K562 (cell line): Measurements from ENCODE around the gene NENF. TPM values are rescaled to one million over a fixed set of nuclear protein-coding genes. Genes with fewer than 3 reads are reported as not detected.

Experiments
- BACH1 ChIP-seq: fragments of 200-800 bp; sonication (Bioruptor generic); IDR thresholded peaks from 2 replicates; pipeline ENCODE4 v1.6.1; 2016; ENCODE audit warnings: missing genetic modification characterization, missing compliant biosample characterization
- CBFA2T3 ChIP-seq: fragments of 450-650 bp; IDR thresholded peaks from 2 replicates; pipeline ENCODE4 v1.6.1; 2017
- CREM ChIP-seq: IDR thresholded peaks from 2 replicates; pipeline ENCODE4 v1.6.1; 2014; ENCODE audit warnings: antibody characterized with exemption, low read depth
- FOXJ2 ChIP-seq: fragments of 200-800 bp; sonication (Bioruptor generic); IDR thresholded peaks from 2 replicates; pipeline ENCODE4 v1.6.1; 2016; ENCODE audit warnings: missing genetic modification characterization, missing compliant biosample characterization
- FOXJ3 ChIP-seq: sonication (generic); formaldehyde crosslinking; IDR thresholded peaks from 2 replicates; pipeline ENCODE4 v1.4.0; 2020; ENCODE audit warnings: mild to moderate bottlenecking, missing genetic modification reagents
- FOXO4 ChIP-seq: fragments of 450-650 bp; formaldehyde crosslinking; IDR thresholded peaks from 2 replicates; pipeline ENCODE4 v1.4.0; 2020; ENCODE audit warnings: mild to moderate bottlenecking, moderate library complexity
- HDAC6 ChIP-seq: IDR thresholded peaks from 2 replicates; pipeline ENCODE4 v1.6.1; 2012; ENCODE audit warnings: low read depth, mild to moderate bottlenecking, control low read depth, inconsistent platforms, low read length, moderate library complexity
- HEY1 ChIP-seq: fragments of 250-450 bp; sonication (Bioruptor Pico); IDR thresholded peaks from 2 replicates; pipeline ENCODE4 v1.5.0; 2020; ENCODE audit warnings: mild to moderate bottlenecking, moderate library complexity, borderline replicate concordance
- MLX ChIP-seq, 2 experiments: fragments of 450-650 bp in 1 of 2; sonication (generic) in 1 of 2; formaldehyde crosslinking; conservative IDR thresholded peaks; 2 replicates each; pipeline versions ENCODE4 v1.4.0 to v1.8.1; 2020 to 2022; ENCODE audit warnings: mild to moderate bottlenecking in 1 of 2, missing genetic modification reagents in 1 of 2
- NFE2L1 ChIP-seq: fragments of 450-650 bp; IDR thresholded peaks from 2 replicates; pipeline ENCODE4 v1.6.1; 2016; ENCODE audit warnings: missing genetic modification characterization, low read depth, mild to moderate bottlenecking, missing compliant biosample characterization, moderate library complexity, borderline replicate concordance
- POLR3A ChIP-seq: IDR thresholded peaks from 2 replicates; pipeline ENCODE4 v1.6.1; 2011; ENCODE audit warnings: borderline replicate concordance, mild to moderate bottlenecking, moderate library complexity; ENCODE audit not compliant: insufficient read length, insufficient read depth; ENCODE audit errors: extremely low read depth
- RFX1 ChIP-seq: fragments of 450-650 bp; IDR thresholded peaks from 2 replicates; pipeline ENCODE4 v1.6.1; 2016; ENCODE audit warnings: mild to moderate bottlenecking, moderate library complexity
- SIN3A ChIP-seq, 2 experiments: fragments of 150-350 bp in 1 of 2; IDR thresholded peaks; 2 replicates each; pipeline ENCODE4 v1.6.1; 2011 to 2016; ENCODE audit warnings: borderline replicate concordance in 2 of 2, low read depth in 2 of 2, low read length in 2 of 2, mild to moderate bottlenecking in 2 of 2, moderate library complexity in 2 of 2; ENCODE audit not compliant: control insufficient read depth in 1 of 2
- TAF15 ChIP-seq: fragments of 200-400 bp; formaldehyde crosslinking; IDR thresholded peaks from 2 replicates; pipeline ENCODE4 v1.6.1; 2017; ENCODE audit warnings: mild to moderate bottlenecking, low read depth, low read length, moderate library complexity
- TCF3 ChIP-seq: sonication (generic); formaldehyde crosslinking; IDR thresholded peaks from 2 replicates; pipeline ENCODE4 v1.4.0; 2020; ENCODE audit warnings: mild to moderate bottlenecking, missing genetic modification reagents
- THRAP3 ChIP-seq: fragments of 450-650 bp; IDR thresholded peaks from 2 replicates; pipeline ENCODE4 v1.6.1; 2016; ENCODE audit warnings: mild to moderate bottlenecking, inconsistent platforms, borderline replicate concordance
- ZBTB9 ChIP-seq: fragments of 450-650 bp; formaldehyde crosslinking; IDR thresholded peaks from 2 replicates; pipeline ENCODE4 v1.4.0; 2020; ENCODE audit warnings: mild to moderate bottlenecking, moderate library complexity
- ZFPM2 ChIP-seq: fragments of 250-450 bp; sonication (Bioruptor Pico); IDR thresholded peaks from 2 replicates; pipeline ENCODE4 v1.5.1; 2022; ENCODE audit warnings: mild to moderate bottlenecking
- ZNF282 ChIP-seq: sonication (generic); formaldehyde crosslinking; IDR thresholded peaks from 2 replicates; pipeline ENCODE4 v1.8.1; 2023; ENCODE audit warnings: missing genetic modification reagents
- ZNF764 ChIP-seq: fragments of 250-450 bp; sonication (Bioruptor Pico); IDR thresholded peaks from 2 replicates; pipeline ENCODE4 v1.4.0; 2020; ENCODE audit warnings: low read depth, mild to moderate bottlenecking, moderate library complexity
- ZSCAN29 ChIP-seq: fragments of 450-650 bp; IDR thresholded peaks from 2 replicates; pipeline ENCODE4 v1.6.1; 2017
- polyA plus RNA-seq, 8 experiments: library from polyadenylated mRNA; depleted of rRNA in 4 of 8; stranded (reverse) in 5 of 8; unstranded in 3 of 8; fragments of >200 nt; fragmentation: Nextera tagmentation in 2 of 8; fragmentation: Illumina TruSeq in 1 of 8; extraction: Ambion mirVana in 2 of 8; extraction: Trizol in 1 of 8; gene quantifications; 2 replicates each; pipeline versions ENCODE4 v1.2.1 to v1.2.3, GENCODE V29; 2011 to 2014; ENCODE audit warnings: inconsistent platforms in 1 of 8, missing spikeins in 1 of 8
- total RNA-seq, 7 experiments: library from RNA; depleted of rRNA in 6 of 7; stranded (reverse); fragments of >200 nt in 6 of 7; fragmentation: Illumina TruSeq in 2 of 7; extraction: Trizol in 2 of 7; gene quantifications; 2 replicates each; pipeline versions ENCODE4 v1.2.1 to v1.2.3, GENCODE V29; 2011 to 2021; ENCODE audit warnings: low replicate concordance in 1 of 7
- TF ChIP-seq, protein P1 (sequence below): fragments of 250-450 bp; sonication (Bioruptor Pico); IDR thresholded peaks from 2 replicates; pipeline ENCODE4 v1.4.0; 2020; ENCODE audit warnings: mild to moderate bottlenecking, moderate library complexity

The NENF gene
- total and polyA plus RNA-seq, 9 of the 15 experiments (the other 6 are each of a cell fraction or from before 2014, with no cell fraction given): 6.1 to 100 (median 72.8) TPM

GRCh38 chr1:212477680-212478466, 45.2 kb downstream of the NENF start (continued):
- peak; percentile 94 for TF ChIP-seq FOXO4 (CRISPR knock-in tag)
- TF ChIP-seq THRAP3: no peak
- peak; percentile 91 for TF ChIP-seq HEY1
- no peak for TF ChIP-seq HDAC6
- TF ChIP-seq MLX (CRISPR knock-in tag; conservative IDR thresholded peaks at IDR 0.05): no peak
- no peak for TF ChIP-seq FOXJ3 (CRISPR knock-in tag)
- TF ChIP-seq RFX1: no peak
- no peak for TF ChIP-seq ZSCAN29
- TF ChIP-seq CBFA2T3: no peak
- peak; percentile 83 for TF ChIP-seq FOXJ2 (tag)
- peak; percentile 40; the same call in 1 of the 2 replicates for TF ChIP-seq TCF3 (CRISPR knock-in tag)
- peak; percentile 77 for TF ChIP-seq NFE2L1 (tag)
- peak; percentile 97 for TF ChIP-seq BACH1 (tag)
- no peak for TF ChIP-seq ZNF282 (CRISPR knock-in tag)
- no peak for TF ChIP-seq ZNF764
- peak; percentile 99 for TF ChIP-seq ZBTB9 (CRISPR knock-in tag)
- no peak for TF ChIP-seq POLR3A
- TF ChIP-seq ZFPM2 (CRISPR knock-in tag): peak; percentile 95
- TF ChIP-seq TAF15: no peak
- TF ChIP-seq SIN3A (IDR thresholded peaks at IDR 0.05; ENCODE audit: borderline replicate concordance in 2 of 2, control insufficient read depth in 1 of 2, low read depth in 2 of 2, low read length in 2 of 2): no peak
- no peak for TF ChIP-seq CREM
- TF ChIP-seq, protein P1, sequence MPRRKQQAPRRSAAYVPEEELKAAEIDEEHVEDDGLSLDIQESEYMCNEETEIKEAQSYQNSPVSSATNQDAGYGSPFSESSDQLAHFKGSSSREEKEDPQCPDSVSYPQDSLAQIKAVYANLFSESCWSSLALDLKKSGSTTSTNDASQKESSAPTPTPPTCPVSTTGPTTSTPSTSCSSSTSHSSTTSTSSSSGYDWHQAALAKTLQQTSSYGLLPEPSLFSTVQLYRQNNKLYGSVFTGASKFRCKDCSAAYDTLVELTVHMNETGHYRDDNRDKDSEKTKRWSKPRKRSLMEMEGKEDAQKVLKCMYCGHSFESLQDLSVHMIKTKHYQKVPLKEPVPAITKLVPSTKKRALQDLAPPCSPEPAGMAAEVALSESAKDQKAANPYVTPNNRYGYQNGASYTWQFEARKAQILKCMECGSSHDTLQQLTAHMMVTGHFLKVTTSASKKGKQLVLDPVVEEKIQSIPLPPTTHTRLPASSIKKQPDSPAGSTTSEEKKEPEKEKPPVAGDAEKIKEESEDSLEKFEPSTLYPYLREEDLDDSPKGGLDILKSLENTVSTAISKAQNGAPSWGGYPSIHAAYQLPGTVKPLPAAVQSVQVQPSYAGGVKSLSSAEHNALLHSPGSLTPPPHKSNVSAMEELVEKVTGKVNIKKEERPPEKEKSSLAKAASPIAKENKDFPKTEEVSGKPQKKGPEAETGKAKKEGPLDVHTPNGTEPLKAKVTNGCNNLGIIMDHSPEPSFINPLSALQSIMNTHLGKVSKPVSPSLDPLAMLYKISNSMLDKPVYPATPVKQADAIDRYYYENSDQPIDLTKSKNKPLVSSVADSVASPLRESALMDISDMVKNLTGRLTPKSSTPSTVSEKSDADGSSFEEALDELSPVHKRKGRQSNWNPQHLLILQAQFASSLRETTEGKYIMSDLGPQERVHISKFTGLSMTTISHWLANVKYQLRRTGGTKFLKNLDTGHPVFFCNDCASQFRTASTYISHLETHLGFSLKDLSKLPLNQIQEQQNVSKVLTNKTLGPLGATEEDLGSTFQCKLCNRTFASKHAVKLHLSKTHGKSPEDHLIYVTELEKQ (CRISPR knock-in tag): peak; percentile 98
